Right lobe of liver (tissue), 4 donors: Measurements from ENCODE around the gene RBMS3.

Experiments
- POLR2A ChIP-seq: fragments of 450-650 bp; IDR thresholded peaks from one replicate; pipeline ENCODE4 v1.6.1; 2017; ENCODE audit warnings: antibody characterized with exemption, mild to moderate bottlenecking
- TF ChIP-seq, protein P1 (sequence below), 4 donors: fragments of 200-600 bp in 3 of 4; fragments of 450-650 bp in 1 of 4; IDR thresholded peaks; one replicate each; pipeline versions ENCODE4 v1.5.1 to v1.8.0; 2016 to 2022; ENCODE audit warnings: antibody characterized with exemption in 4 of 4, mild to moderate bottlenecking in 2 of 4
- donor health status: DM: no; HTN: no; CAD: no.
- donor health status: DM: no; HTN: no; CAD: no.
- donor health status: DM: no; HTN: yes; CAD: no.

- TF ChIP-seq POLR2A = no peak
- TF ChIP-seq, protein P1, sequence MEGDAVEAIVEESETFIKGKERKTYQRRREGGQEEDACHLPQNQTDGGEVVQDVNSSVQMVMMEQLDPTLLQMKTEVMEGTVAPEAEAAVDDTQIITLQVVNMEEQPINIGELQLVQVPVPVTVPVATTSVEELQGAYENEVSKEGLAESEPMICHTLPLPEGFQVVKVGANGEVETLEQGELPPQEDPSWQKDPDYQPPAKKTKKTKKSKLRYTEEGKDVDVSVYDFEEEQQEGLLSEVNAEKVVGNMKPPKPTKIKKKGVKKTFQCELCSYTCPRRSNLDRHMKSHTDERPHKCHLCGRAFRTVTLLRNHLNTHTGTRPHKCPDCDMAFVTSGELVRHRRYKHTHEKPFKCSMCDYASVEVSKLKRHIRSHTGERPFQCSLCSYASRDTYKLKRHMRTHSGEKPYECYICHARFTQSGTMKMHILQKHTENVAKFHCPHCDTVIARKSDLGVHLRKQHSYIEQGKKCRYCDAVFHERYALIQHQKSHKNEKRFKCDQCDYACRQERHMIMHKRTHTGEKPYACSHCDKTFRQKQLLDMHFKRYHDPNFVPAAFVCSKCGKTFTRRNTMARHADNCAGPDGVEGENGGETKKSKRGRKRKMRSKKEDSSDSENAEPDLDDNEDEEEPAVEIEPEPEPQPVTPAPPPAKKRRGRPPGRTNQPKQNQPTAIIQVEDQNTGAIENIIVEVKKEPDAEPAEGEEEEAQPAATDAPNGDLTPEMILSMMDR (IDR thresholded peaks at IDR 0.05) = no peak
Observed at GRCh38 chr3:29826712-29827111, 545.8 kb downstream of the RBMS3 start.
